Tibial artery (tissue), 4 donors: ENCODE measurements around the gene ADARB2.

Source experiments
- DNase-seq, 2 donors: peaks; one replicate each; pipeline ENCODE4 v3.0.0-alpha.2; 2019
- H3K27ac ChIP-seq, 2 donors: fragments of 200-600 bp; sonication (generic) in 1 of 2; 1 replicate in 1 of 2; 2 replicates in 1 of 2; pipeline ENCODE4 v1.5.1; 2018 to 2019; ENCODE audit warnings: mild to moderate bottlenecking in 1 of 2
- H3K27me3 ChIP-seq, 2 donors: fragments of 200-600 bp; sonication (generic) in 1 of 2; one replicate each; pipeline versions ENCODE4 v1.5.1 to v1.6.0; 2016 to 2019
- H3K36me3 ChIP-seq, 3 donors: fragments of 200-600 bp; sonication (generic) in 2 of 3; one replicate each; pipeline ENCODE4 v1.5.1; 2016 to 2019; ENCODE audit warnings: mild to moderate bottlenecking in 2 of 3
- H3K4me1 ChIP-seq, 4 donors: fragments of 200-600 bp; sonication (generic) in 2 of 4; 1 replicate in 3 of 4; 2 replicates in 1 of 4; pipeline ENCODE4 v1.5.1; 2016 to 2019
- H3K4me3 ChIP-seq, 2 donors: fragments of 200-600 bp; sonication (generic) in 1 of 2; 1 replicate in 1 of 2; 2 replicates in 1 of 2; pipeline ENCODE4 v1.5.1; 2018 to 2019; ENCODE audit warnings: mild to moderate bottlenecking in 2 of 2
- H3K9me3 ChIP-seq, 3 donors: fragments of 200-600 bp; sonication (generic) in 1 of 3; one replicate each; pipeline ENCODE4 v1.5.1; 2016 to 2019
- CTCF ChIP-seq, 2 experiments: fragments of 200-600 bp in 1 of 2; fragments of 450-650 bp in 1 of 2; IDR thresholded peaks; one replicate each; pipeline ENCODE4 v1.5.1; 2017 to 2019; ENCODE audit warnings: antibody characterized with exemption in 2 of 2, mild to moderate bottlenecking in 1 of 2, moderate library complexity in 1 of 2
- intact Hi-C: fragments of 100-400 bp; cut with DNase I; formaldehyde crosslinking; loops from one replicate; pipeline ENCODE4 v1.15.0; 2023; ENCODE audit warnings: low total_unique reads

ADARB2 gene

DNA sequence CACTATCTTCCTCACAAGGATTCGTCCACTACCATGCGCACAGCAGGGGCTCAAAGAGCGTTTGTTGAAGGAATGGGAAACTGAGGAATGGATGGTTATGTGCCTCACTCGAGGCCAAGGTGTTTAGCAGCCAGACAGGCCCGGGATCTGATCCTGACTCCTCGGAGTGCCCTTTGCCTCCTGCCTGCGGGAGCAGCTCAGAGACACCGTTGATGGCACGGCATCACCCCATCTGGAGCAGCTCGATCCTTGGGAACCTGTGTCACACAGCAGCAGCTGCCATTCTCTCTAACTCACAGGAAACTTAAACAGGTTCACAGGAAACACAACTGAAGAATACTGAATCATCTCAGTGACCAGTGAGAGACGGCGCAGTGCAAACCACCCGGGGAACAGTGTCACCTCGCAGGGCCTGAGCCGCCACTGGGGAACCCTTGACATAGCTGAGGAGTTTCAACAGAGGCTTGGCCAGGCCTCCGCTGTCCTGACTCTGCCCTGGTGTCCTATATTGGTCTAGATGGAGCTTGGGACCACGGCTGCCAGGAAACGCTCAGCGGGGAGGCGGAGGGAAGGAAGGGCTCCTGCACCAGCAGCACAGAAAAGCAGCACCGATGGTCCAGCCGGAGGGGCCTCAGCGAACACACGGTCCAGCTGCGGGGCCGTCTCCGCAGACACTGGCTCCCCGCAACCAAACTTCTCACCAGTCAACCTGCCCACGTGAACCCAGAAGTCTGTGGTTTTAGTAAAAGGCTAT is 169.4 kb downstream of the ADARB2 start:
- Histone ChIP-seq H3K27ac (no peak overlapping the region), H3K27me3 (peaks cover 0 to 16% of the 10 kb centered on the region in 2 donors), H3K36me3 (no peaks in the 10 kb centered on the region), H3K4me3 (no peak overlapping the region), H3K9me3 (no peaks in the 10 kb centered on the region), H3K4me1 (no peaks in the 10 kb centered on the region)
- no peak for TF ChIP-seq CTCF (IDR thresholded peaks at IDR 0.05)
- intact Hi-C loops, result loop anchor here (5.0 kb wide), 1 partner anchor 599 kb away; no protein-coding TSS in a partner anchor
- DNase-seq, result peak in 1 of 2 donors; percentile 57

- H3K27ac ChIP-seq, result no peak overlapping the region
- no peaks in the 10 kb centered on the region for H3K4me1 ChIP-seq
- TF ChIP-seq CTCF (IDR thresholded peaks at IDR 0.05), result no peak
- no peak overlapping the region for H3K4me3 ChIP-seq
- peaks cover 0 to 22% of the 10 kb centered on the region in 2 donors for H3K27me3 ChIP-seq
- H3K9me3 ChIP-seq, result no peaks in the 10 kb centered on the region
- H3K36me3 ChIP-seq, result no peaks in the 10 kb centered on the region
- DNase-seq, result peak in 1 of 2 donors; percentile 42
- intact Hi-C loops, result loop anchor here (5.0 kb wide), 1 partner anchor 600 kb away; no protein-coding TSS in a partner anchor
Measured at GRCh38 chr10:1567152-1567551, 170.2 kb downstream of the ADARB2 start.

GRCh38 chr10:1564791-1565190 is 172.5 kb downstream of the ADARB2 start:
- Histone ChIP-seq H3K9me3 (no peaks in the 10 kb centered on the region), H3K36me3 (no peaks in the 10 kb centered on the region), H3K4me3 (no peak overlapping the region), H3K4me1 (no peaks in the 10 kb centered on the region), H3K27ac (no peak overlapping the region), H3K27me3 (peaks cover 0 to 21% of the 10 kb centered on the region in 2 donors)
- intact Hi-C loops, result loop anchor here (5.0 kb wide), 1 partner anchor 603 kb away; no protein-coding TSS in a partner anchor
- no peak for TF ChIP-seq CTCF (IDR thresholded peaks at IDR 0.05)
- DNase-seq, result no peak

- no peaks in the 10 kb centered on the region for H3K36me3 ChIP-seq
- H3K27ac ChIP-seq, result no peak overlapping the region
- H3K9me3 ChIP-seq, result no peaks in the 10 kb centered on the region
- H3K4me1 ChIP-seq, result no peaks in the 10 kb centered on the region
- DNase-seq, result no peak
- H3K27me3 ChIP-seq, result peaks cover 0 to 32% of the 10 kb centered on the region in 2 donors
- no peak for TF ChIP-seq CTCF (IDR thresholded peaks at IDR 0.05)
- intact Hi-C loops, result no loop called here
- no peak overlapping the region for H3K4me3 ChIP-seq
Measured at GRCh38 chr10:1563028-1563427, 174.3 kb downstream of the ADARB2 start.

DNA sequence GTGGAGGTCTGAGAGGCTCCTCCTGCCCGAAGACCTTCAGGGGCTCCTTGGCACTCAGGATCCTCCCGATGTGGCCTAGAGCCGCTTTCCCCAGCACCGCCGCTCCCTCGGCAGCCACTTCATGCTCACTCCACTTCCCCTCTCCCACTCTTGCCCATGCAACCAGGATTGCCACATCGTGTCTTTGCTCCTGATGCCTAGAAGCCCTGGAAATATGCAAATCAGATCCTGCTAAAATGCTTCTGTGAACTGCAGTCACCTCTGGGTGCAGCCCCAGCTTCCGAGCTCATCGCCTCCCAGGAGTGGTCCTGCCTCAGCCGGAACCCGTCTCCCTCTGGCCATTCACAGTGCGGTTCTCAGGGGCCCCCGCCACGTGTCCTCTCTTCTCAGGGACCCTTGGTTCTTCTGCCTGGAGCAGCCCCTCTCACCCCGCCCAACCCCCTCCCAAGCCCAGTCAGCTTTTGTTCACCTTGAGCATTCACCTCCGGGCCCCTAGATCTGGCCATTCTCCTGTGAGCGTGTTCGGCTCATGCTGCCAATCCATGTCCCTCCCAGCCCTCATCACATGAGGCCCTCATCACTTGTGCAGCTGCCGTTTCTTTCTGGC is 175.5 kb downstream of the ADARB2 start:
- no peaks in the 10 kb centered on the region for H3K9me3 ChIP-seq
- H3K27me3 ChIP-seq, result peaks cover 0 to 35% of the 10 kb centered on the region in 2 donors
- no peaks in the 10 kb centered on the region for H3K4me1 ChIP-seq
- no peak for DNase-seq
- no peak overlapping the region for H3K27ac ChIP-seq
- H3K4me3 ChIP-seq, result no peak overlapping the region
- H3K36me3 ChIP-seq, result no peaks in the 10 kb centered on the region
- no peak for TF ChIP-seq CTCF (IDR thresholded peaks at IDR 0.05)
- intact Hi-C loops, result no loop called here
